ES-I3 (cell line): ENCODE measurements around the gene RABGGTA.
A peak's percentile ranks its signal among the peaks of the same experiment; 100 is the strongest.
"Not testable (repeated sequence)": the region's sequence is repeated elsewhere in the genome, so short reads cannot be mapped to it uniquely, and the experiment has no call there.

ENCODE experiments used
- H3K36me3 ChIP-seq: 2 replicates; pipeline ENCODE4 v1.6.1; 2013; ENCODE audit warnings: mild to moderate bottlenecking, low read length, control low read depth, moderate library complexity; ENCODE audit not compliant: insufficient read depth
- H3K4me1 ChIP-seq: 2 replicates; pipeline ENCODE4 v1.6.1; 2013; ENCODE audit warnings: mild to moderate bottlenecking, control low read depth, low read length; ENCODE audit not compliant: insufficient read depth
- H3K9ac ChIP-seq: 2 replicates; pipeline ENCODE4 v1.6.1; 2013; ENCODE audit warnings: low read depth, mild to moderate bottlenecking, low read length, moderate library complexity
- H3K9me3 ChIP-seq: 2 replicates; pipeline ENCODE4 v1.6.1; 2013; ENCODE audit warnings: mild to moderate bottlenecking, low read length, moderate library complexity; ENCODE audit not compliant: control insufficient read depth, insufficient read depth

The RABGGTA gene

GRCh38 chr14:24237463-24237955, 33.9 kb downstream of the RABGGTA start:
- H3K4me1 ChIP-seq = no peaks in the 10 kb centered on the region
- peaks cover 34% of the 10 kb centered on the region for H3K36me3 ChIP-seq
- no peak overlapping the region for H3K9ac ChIP-seq
- H3K9me3 ChIP-seq = no peaks in the 10 kb centered on the region

GRCh38 chr14:24236689-24237462, 34.5 kb downstream of the RABGGTA start:
- Histone ChIP-seq H3K4me1 (no peaks in the 10 kb centered on the region), H3K9ac (no peak overlapping the region), H3K36me3 (peaks cover 34% of the 10 kb centered on the region), H3K9me3 (no peaks in the 10 kb centered on the region)

- no peaks in the 10 kb centered on the region for H3K9me3 ChIP-seq
- peaks cover 34% of the 10 kb centered on the region for H3K36me3 ChIP-seq
Measured at GRCh38 chr14:24235804-24236688, 35.4 kb downstream of the RABGGTA start.

GRCh38 chr14:24234095-24235005, 37.0 kb downstream of the RABGGTA start:
- H3K36me3 ChIP-seq = peaks cover 25% of the 10 kb centered on the region
- H3K9me3 ChIP-seq = no peaks in the 10 kb centered on the region
- no peaks in the 10 kb centered on the region for H3K4me1 ChIP-seq
- no peak overlapping the region for H3K9ac ChIP-seq

More at GRCh38 chr14:24235804-24236688, 35.4 kb downstream of the RABGGTA start:
- Histone ChIP-seq H3K9ac (no peak overlapping the region), H3K4me1 (no peaks in the 10 kb centered on the region)

GRCh38 chr14:24233538-24233866, 37.9 kb downstream of the RABGGTA start:
- Histone ChIP-seq H3K9ac (peak overlapping the region; percentile 97), H3K9me3 (no peaks in the 10 kb centered on the region), H3K4me1 (no peaks in the 10 kb centered on the region), H3K36me3 (peaks cover 23% of the 10 kb centered on the region)

GRCh38 chr14:24232645-24233537, 38.5 kb downstream of the RABGGTA start, which contains the start of gene GMPR2:
Gene GMPR2 (plus strand): TSS chr14:24232929. CDS start chr14:24233254, 325 bp downstream.
- Histone ChIP-seq H3K4me1 (no peaks in the 10 kb centered on the region), H3K9ac (peak within 1 kb of the TSS; percentile 97), H3K36me3 (peaks cover 23% of the 10 kb centered on the region), H3K9me3 (no peaks in the 10 kb centered on the region)

- peaks cover 20% of the 10 kb centered on the region for H3K36me3 ChIP-seq
- H3K4me1 ChIP-seq = no peaks in the 10 kb centered on the region
- H3K9ac ChIP-seq = peak within 1 kb of the TSS; percentile 97
- H3K9me3 ChIP-seq = no peaks in the 10 kb centered on the region
Measured at GRCh38 chr14:24232121-24232644, 39.2 kb downstream of the RABGGTA start, which contains the start of gene NEDD8. Gene NEDD8 (minus strand): TSS chr14:24232367. CDS start chr14:24232267, 100 bp downstream.

GRCh38 chr14:24231263-24232120, 39.9 kb downstream of the RABGGTA start:
- peak overlapping the region; percentile 97 for H3K9ac ChIP-seq
- no peaks in the 10 kb centered on the region for H3K9me3 ChIP-seq
- H3K36me3 ChIP-seq = peaks cover 14% of the 10 kb centered on the region
- H3K4me1 ChIP-seq = no peaks in the 10 kb centered on the region

GRCh38 chr14:24228902-24229301, 42.5 kb downstream of the RABGGTA start:
- Histone ChIP-seq H3K36me3 (no peaks in the 10 kb centered on the region; the same call in none of the 2 replicates), H3K9ac (no peak overlapping the region), H3K9me3 (no peaks in the 10 kb centered on the region), H3K4me1 (no peaks in the 10 kb centered on the region)

GRCh38 chr14:24226473-24226872, 44.9 kb downstream of the RABGGTA start:
- H3K36me3 ChIP-seq = no peaks in the 10 kb centered on the region; the same call in none of the 2 replicates
- no peaks in the 10 kb centered on the region for H3K4me1 ChIP-seq
- no peaks in the 10 kb centered on the region for H3K9me3 ChIP-seq
- H3K9ac ChIP-seq = no peak overlapping the region

- Histone ChIP-seq H3K9ac (no peak overlapping the region), H3K9me3 (no peaks in the 10 kb centered on the region), H3K4me1 (no peaks in the 10 kb centered on the region), H3K36me3 (no peaks in the 10 kb centered on the region; the same call in 1 of the 2 replicates)
Measured at GRCh38 chr14:24224618-24225071, 46.8 kb downstream of the RABGGTA start.

- not testable (repeated sequence) for H3K4me1 ChIP-seq, H3K9ac ChIP-seq, H3K9me3 ChIP-seq, H3K36me3 ChIP-seq
Measured at GRCh38 chr14:24222987-24223386, 48.4 kb downstream of the RABGGTA start.
